Erythroblast (primary cell): ENCODE results near the gene ARAP1.

Source experiments
- GATA1 ChIP-seq: IDR thresholded peaks from 2 replicates; pipeline ENCODE4 v1.6.1; 2011; ENCODE audit warnings: low read depth, mild to moderate bottlenecking, control low read depth, low read length, moderate library complexity
- POLR2A ChIP-seq: IDR thresholded peaks from 2 replicates; pipeline ENCODE4 v1.6.1; 2011; ENCODE audit warnings: mild to moderate bottlenecking, low read length

GRCh38 chr11:72741849-72742512 is 10.2 kb downstream of the ARAP1 start:
- no peak for TF ChIP-seq POLR2A
- no peak for TF ChIP-seq GATA1
